22Rv1 (cell line): ENCODE measurements around the gene GTF2I.
"Not testable (repeated sequence)": the region's sequence is repeated elsewhere in the genome, so short reads cannot be mapped to it uniquely, and the experiment has no call there.

Experiments used
- H3K27ac ChIP-seq: fragments of 450-650 bp; 2 replicates; pipeline ENCODE4 v1.5.1; 2017
- ZFX ChIP-seq: fragments of 450-650 bp; IDR thresholded peaks from 2 replicates; pipeline ENCODE4 v1.6.1; 2017; ENCODE audit warnings: antibody characterized with exemption, borderline replicate concordance
- TF ChIP-seq, protein P1 (sequence below): fragments of 450-650 bp; IDR thresholded peaks from 2 replicates; pipeline ENCODE4 v1.5.1; 2017; ENCODE audit warnings: mild to moderate bottlenecking

Gene GTF2I

DNA sequence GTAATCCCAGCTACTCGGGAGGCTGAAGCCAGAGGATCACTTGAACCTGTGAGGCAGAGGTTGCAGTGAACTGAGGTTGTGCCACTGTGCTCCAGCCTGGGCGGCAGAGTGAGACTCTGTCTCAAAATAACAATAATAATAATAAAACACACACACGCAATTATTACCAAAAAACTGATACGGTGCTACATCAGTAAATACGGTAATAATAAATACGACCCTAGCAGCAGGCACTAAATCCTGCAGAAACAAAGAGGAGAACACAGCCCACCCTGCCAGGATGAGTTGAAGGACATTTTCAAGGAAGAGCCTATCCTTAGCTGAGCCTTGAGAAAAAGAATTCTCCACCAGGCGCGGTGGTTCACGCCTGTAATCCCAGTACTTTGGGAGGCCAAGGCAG lies 34.4 kb upstream of the GTF2I start:
- TF ChIP-seq, protein P1, sequence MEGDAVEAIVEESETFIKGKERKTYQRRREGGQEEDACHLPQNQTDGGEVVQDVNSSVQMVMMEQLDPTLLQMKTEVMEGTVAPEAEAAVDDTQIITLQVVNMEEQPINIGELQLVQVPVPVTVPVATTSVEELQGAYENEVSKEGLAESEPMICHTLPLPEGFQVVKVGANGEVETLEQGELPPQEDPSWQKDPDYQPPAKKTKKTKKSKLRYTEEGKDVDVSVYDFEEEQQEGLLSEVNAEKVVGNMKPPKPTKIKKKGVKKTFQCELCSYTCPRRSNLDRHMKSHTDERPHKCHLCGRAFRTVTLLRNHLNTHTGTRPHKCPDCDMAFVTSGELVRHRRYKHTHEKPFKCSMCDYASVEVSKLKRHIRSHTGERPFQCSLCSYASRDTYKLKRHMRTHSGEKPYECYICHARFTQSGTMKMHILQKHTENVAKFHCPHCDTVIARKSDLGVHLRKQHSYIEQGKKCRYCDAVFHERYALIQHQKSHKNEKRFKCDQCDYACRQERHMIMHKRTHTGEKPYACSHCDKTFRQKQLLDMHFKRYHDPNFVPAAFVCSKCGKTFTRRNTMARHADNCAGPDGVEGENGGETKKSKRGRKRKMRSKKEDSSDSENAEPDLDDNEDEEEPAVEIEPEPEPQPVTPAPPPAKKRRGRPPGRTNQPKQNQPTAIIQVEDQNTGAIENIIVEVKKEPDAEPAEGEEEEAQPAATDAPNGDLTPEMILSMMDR = no peak
- no peak for TF ChIP-seq ZFX
- no peak overlapping the region for H3K27ac ChIP-seq

DNA sequence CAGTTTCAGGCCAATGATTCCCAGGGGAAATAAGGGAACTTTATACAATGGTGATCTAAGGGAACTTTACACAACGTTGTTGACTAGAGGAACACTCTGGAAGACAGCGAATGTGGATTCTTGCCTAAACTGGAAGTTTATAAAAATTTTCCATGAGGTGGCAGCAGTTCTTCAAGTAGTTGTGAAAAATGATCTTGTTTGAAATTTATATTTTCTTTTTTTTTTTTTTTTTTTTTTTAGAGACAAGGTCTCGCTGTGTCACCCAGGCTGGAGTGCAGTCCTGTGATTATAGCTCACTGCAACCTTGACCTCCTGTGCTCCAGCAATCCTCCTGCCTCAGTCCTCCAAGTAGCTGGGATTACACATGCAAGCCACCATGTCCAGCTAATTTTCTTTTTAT lies 32.1 kb upstream of the GTF2I start:
- H3K27ac ChIP-seq = no peak overlapping the region
- TF ChIP-seq, protein P1 = 0 out of 2 replicates have a peak, but pooled peaks have one; percentile 11
- no peak for TF ChIP-seq ZFX

DNA sequence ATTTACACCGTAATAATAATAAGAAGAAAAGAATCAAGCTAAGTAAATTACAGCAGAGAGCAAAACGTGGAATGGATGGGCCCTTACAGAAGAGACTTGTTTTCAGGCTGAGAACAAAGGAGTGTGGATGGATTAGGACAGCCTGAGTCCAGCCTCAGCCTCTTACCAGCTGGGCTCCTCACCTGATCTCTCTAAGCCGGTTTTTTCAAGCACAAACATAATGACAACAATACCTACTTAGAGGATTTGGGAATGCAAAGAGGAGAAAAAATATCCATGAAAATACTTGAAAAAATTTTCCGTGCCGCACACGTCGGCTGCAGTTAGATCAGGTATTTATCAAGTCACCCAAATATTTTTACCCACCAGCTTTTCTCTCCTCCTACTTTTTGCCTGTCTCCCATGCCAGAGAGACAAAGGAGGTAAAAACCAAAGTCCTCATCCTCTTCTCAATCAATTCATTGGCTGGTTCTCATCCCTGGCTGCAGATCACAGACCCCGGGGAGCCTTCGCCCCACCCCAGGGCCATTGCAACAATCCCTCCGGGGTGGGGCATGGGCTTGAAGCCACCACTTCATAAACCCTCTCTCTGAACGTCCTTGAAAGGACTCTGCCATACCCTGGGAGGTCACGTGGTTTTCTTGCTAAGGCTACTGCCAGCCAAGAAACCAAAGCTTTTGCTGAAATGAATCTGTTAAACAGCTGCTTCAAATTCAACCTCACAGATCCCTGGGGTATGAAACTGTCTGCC lies 29.7 kb upstream of the GTF2I start:
- TF ChIP-seq, protein P1 = no peak
- TF ChIP-seq ZFX = no peak
- H3K27ac ChIP-seq = no peak overlapping the region

DNA sequence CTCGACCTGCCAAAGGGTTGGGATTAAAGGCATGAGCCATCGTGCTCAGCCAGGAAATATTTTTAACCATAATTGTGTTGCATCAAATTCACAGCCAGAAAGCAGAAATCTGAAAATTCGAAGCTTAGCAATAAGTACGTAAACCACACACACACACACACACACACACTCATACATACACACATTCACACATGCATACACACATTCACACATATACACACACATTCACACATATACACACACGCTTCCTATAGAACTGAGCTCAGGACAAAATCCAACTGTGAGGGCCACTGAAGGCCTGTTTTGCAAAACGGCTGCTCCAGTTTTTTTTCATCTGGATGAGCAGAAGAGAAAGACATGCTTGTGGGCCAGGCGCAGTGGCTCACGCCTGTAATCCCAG lies 25.0 kb upstream of the GTF2I start:
- TF ChIP-seq, protein P1 = no peak
- TF ChIP-seq ZFX = no peak
- H3K27ac ChIP-seq = no peak overlapping the region

DNA sequence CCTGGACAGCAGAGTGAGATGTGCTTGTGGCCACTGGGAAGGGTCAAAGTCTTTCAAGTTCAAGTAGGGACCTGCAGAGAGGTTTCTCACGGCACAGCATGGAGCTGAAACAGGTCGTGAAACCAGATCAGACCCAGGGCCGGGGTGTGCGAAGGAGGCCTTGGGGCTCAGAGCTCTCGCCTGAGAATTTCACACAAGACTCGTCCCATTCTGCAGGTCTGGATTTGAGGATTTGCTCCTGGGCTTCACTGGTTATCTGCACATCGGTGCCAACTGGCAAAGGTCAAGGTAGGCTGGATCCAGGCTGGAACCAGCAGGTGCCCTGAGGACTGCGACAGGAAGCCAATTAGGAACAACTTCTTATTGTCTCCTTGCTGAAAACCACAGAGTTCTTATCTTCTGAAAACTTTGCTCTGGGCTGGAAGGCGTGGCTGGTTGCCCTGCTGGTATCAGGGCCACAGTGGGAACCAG lies 24.0 kb upstream of the GTF2I start:
- H3K27ac ChIP-seq = no peak overlapping the region
- TF ChIP-seq ZFX = no peak
- TF ChIP-seq, protein P1 = no peak

DNA sequence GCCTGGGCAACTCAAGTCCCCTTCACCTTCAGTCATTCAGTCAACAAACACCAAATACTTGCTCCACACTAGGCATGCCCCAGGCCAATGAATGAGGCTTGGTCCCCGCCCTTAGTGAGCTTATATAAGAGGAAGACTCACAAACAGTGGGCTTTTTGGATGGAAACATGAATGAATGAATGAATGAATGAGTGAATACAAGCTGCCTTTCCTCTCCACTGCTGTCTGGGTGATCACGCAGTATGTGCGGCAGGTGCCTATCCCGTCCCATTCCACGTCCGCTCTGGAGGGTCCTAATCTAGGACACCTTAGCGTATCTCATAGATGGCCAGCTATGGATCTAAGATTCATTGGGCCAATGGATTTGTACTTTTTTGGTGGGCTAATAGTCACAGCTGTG lies 19.8 kb upstream of the GTF2I start:
- no peak overlapping the region for H3K27ac ChIP-seq
- TF ChIP-seq, protein P1 = no peak
- TF ChIP-seq ZFX = no peak

DNA sequence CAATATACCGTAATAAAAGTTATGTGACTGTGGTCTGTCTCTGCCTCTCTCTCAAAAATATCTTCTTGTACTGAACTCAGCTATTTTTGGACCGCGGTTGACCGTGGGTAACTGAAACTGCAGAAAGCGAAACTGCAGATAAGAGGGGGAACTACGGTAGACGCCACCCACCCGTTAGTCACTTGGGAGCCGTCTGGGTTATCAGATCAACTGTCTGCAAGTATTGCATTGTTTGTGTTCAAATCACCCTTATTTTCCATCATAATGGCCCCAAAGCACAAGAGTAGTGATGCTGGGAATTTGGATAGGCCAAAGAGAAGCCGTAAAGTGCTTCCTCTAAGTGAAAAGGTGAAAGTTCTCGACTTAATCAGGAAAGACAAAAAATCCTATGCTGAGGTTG lies 7.5 kb upstream of the GTF2I start:
- not testable (repeated sequence) for H3K27ac ChIP-seq

DNA sequence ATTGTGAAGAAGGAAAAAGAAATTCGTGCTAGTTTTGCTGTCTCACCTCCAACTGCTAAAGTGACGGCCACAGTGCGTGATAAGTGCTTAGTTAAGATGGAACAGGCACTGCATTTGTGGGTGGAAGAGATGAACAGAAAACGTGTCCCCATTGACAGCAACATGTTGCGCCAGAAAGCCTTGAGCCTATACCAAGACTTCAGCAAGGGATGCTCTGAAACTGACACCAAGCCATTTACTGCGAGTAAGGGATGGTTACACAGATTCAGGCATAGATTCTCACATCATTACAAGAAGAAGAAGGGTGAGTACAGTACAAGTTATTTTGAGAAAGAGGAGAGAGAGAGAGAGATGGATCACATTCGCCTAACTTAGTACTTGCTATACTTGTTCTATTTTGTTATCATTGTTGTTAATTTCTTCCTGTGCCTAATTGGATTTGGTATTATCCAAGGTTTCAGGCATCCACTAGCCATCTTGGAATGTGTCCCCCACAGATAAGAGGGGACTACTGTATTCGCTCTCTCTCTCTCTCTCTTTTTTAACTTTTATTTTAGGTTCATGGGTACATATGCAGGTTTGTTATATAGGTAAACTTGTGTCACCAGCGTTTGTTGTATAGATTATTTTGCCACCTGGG lies 6.9 kb upstream of the GTF2I start:
- not testable (repeated sequence) for H3K27ac ChIP-seq

DNA sequence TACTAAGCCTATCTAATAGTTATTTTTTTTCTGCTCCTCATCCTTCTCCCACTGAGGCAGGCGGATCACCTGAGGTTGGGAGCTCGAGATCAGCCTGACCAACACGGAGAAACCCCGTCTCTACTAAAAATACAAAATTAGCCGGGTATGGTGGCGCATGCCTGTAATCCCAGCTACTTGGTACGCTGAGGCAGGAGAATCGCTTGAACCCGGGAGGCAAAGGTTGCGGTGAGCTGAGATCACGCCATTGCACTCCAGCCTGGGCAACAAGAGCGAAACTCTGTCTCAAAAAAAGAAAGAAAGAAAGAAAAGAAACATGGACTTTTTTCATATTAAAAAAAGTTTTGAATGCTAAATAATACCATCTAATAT lies 6.4 kb upstream of the GTF2I start:
- not testable (repeated sequence) for H3K27ac ChIP-seq
